Omental fat pad (tissue), 4 donors: ENCODE data around the gene CCDC6. TPM values are rescaled to one million over a fixed set of nuclear protein-coding genes. Genes with fewer than 3 reads are reported as not detected.
"Not testable (repeated sequence)": the region's sequence is repeated elsewhere in the genome, so short reads cannot be mapped to it uniquely, and the experiment has no call there.

Experiments
- ATAC-seq: fragments of 150-250 bp; one replicate; pipeline ENCODE4 v1.9.1; 2016; ENCODE audit warnings: mild to moderate bottlenecking, moderate library complexity; ENCODE audit not compliant: low FRiP score
- DNase-seq: peaks from one replicate; pipeline ENCODE4 v3.0.0-alpha.2; 2019; ENCODE audit warnings: low spot score
- CTCF ChIP-seq, 3 donors: fragments of 450-650 bp; IDR thresholded peaks; one replicate each; pipeline ENCODE4 v1.5.1; 2016 to 2017; ENCODE audit warnings: antibody characterized with exemption in 3 of 3, mild to moderate bottlenecking in 3 of 3, moderate library complexity in 2 of 3
- total RNA-seq, 4 donors: library from RNA; depleted of rRNA; stranded (reverse); fragments of >200 nt; gene quantifications; one replicate each; pipeline ENCODE4 v1.1.0, GENCODE V29; 2016

Gene CCDC6
- total RNA-seq, 4 donors from 2014 or later, result 24.7 to 29.7 (median 25.9) TPM

- no peak for TF ChIP-seq CTCF (IDR thresholded peaks at IDR 0.05)
- ATAC-seq (no peak), DNase-seq (no peak)
Measured at GRCh38 chr10:59891936-59892335, 14.4 kb downstream of the CCDC6 start.

- ATAC-seq (no peak), DNase-seq (no peak)
- no peak for TF ChIP-seq CTCF (IDR thresholded peaks at IDR 0.05)
Measured at GRCh38 chr10:59891349-59891748, 15.0 kb downstream of the CCDC6 start.

- no peak for ATAC-seq
- TF ChIP-seq CTCF (IDR thresholded peaks at IDR 0.05), result no peak
- DNase-seq, result no peak
Measured at GRCh38 chr10:59888781-59889435, 17.4 kb downstream of the CCDC6 start.

GRCh38 chr10:59887972-59888640 lies 18.2 kb downstream of the CCDC6 start:
- no peak for ATAC-seq
- no peak for TF ChIP-seq CTCF (IDR thresholded peaks at IDR 0.05)
- DNase-seq, result no peak

GRCh38 chr10:59887006-59887405 lies 19.4 kb downstream of the CCDC6 start:
- TF ChIP-seq CTCF (IDR thresholded peaks at IDR 0.05), result no peak
- ATAC-seq, result no peak
- DNase-seq, result no peak

- no peak for ATAC-seq
- no peak for DNase-seq
- no peak for TF ChIP-seq CTCF (IDR thresholded peaks at IDR 0.05)
Measured at GRCh38 chr10:59885430-59886134, 20.8 kb downstream of the CCDC6 start.

- ATAC-seq, DNase-seq: not testable (repeated sequence)
Measured at GRCh38 chr10:59884893-59885292, 21.5 kb downstream of the CCDC6 start.
